ENCODE results near the gene KCNT2.
"Not testable (repeated sequence)": the region's sequence is repeated elsewhere in the genome, so short reads cannot be mapped to it uniquely, and the experiment has no call there.

Gene KCNT2

DNA sequence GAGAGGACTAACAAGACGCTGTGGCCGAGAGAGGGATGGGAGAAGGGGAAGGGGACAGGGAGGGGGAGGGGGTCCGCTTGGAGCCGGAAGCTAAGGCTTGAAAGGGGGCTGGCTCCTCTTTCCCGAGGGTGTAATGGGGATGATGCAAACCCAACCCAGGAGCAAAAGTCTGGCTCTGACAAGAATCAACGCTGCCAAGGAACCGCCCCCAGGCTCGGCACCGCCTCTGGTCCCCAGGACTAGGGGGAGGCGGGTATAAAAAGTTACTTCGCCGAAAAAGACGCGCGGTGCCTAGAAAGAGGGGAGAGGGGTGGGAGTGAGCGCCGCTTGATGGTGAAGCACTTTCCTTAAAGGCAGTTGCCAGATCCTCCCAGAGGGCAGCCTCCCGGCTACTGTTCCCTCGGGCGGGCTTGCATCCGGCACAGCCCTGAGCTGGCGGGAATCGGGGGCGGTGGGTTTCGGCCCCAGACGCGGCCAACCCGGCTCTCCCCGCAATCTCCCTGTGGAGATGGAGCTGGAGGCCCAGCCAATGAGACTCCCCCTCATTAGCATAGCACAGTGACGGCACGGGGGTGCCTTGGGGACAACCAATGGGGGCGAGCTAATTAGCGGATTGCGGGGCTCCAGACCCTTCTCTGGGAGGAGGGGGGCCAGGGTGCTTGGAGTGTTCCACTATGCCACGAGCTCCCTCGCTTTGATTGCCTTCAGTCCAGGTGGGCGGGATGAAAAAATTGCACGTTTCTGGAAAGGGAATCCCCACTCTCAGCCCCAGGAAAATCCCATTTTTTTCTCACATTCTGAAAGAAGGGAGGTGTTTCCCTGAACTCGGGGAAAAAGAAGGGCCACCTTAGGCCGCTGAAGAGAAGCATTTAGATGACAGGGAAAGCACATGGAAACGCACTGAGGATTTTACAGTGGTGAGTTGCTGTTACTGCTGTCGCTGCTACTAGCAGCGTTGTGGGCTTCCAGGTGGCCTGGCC is at the start of gene KCNT2:
TSS of gene KCNT2 (minus strand) at position 51 of the 980 bp plus-strand sequence. CDS start 131 bp downstream, outside the sequence.
- no peak for DNase-seq (ENCODE audit: low read depth)

DNA sequence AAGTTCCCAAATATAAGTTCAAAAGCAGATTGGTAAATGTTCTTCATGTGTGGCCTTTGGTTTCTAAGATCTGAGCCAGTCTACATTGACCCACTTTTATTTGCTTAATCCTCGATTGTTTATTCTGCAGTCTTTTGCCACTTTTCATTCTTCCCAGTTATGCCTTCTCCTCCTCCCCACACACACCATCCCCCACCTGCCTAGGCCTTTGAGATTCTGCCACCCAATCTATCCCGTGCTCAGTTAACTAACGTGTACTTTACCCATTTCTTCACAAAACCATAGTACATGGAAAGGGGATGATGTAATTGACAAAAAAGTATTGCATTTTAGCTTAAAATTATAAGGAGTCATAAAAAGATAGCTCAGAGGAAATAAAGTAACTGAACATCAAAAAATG is 47.3 kb upstream of the KCNT2 start:
- no peak for DNase-seq (ENCODE audit: low read depth)

DNA sequence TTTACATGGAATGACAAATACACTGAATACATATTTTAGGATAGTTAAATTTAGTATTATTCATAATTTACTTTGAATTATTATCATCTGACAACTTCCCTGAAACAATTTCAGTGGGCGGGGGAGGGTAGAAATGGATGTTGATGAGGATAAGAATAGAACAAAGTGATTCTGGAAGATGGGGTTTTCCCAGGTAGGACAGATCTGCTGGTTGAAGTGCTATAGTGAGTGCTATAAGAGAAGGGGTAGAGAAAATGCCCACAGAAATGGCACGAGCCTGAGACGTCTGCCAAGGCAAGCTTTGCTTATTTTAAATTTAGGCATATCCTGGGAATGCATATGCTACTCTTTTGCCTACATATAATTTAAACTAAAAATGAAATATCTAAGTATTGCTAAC is 46.8 kb upstream of the KCNT2 start:
- DNase-seq (ENCODE audit: low read depth): no peak

DNA sequence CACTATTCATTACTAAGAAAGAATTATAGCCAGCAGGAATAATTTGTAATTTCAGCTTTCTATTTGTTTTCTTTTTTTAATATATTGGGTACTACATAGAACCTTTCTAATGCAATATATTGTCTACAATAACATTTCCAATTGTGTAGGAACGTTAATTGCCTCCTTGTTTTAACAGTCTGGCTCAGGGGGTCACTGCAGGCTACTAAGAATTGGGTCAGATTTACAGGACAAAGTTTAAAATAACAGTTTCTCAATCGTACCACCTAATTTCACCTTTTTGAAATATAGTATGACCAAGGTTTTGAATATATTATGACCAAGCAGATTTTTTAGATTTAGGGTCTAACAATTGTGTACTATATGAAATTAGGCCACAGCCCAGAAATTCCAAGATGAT is 46.0 kb upstream of the KCNT2 start:
- DNase-seq (ENCODE audit: low read depth): no peak

DNA sequence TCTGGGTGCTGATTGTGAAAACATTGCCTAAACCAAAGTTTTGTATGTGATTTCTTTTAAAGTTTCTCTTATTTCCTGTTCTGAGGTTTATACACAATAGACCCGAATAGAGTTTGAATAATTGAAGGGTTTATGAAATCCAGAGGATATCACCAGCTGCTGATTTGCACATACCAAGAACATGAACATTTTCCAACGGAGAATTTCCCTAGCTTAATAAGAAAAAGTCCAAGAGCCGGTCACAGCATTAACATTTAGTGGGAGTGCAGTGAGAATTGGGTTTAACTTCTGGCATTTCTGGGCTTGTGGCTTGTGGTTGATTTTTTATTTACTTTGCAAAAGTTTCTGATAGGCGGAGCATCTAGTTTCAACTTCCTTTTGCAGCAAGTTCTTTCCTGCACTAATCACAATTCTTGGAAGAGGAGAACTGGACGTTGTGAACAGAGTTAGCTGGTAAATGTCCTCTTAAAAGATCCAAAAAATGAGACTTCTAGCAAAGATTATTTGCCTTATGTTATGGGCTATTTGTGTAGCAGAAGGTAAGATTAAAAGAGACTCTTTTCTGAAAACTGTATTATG is 43.5 kb upstream of the KCNT2 start, which contains the start of gene CFH:
TSS of gene CFH (plus strand) at position 407 of the 579 bp plus-strand sequence. CDS start at position 482, 75 bp downstream.
- peak; percentile 63 for DNase-seq (ENCODE audit: low read depth)

DNA sequence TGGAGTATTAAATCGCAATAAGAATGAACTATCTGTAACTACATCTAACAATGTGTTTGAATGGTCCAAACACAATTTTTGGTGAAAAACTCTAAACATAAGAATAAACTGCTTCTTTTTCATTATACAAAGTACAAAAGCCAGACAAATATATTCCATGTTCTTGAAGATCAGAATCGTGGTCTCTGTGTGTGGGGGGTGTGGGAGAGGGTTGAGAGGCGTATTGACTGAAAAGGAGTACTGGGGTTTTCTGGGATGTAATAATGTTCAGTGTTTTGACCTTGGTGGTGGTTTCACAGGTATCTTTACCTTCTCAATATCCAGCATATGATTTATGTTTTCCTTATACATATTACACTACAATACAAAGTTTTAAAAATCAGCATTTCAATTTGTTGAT is 42.8 kb upstream of the KCNT2 start:
- no peak for DNase-seq (ENCODE audit: low read depth)

DNA sequence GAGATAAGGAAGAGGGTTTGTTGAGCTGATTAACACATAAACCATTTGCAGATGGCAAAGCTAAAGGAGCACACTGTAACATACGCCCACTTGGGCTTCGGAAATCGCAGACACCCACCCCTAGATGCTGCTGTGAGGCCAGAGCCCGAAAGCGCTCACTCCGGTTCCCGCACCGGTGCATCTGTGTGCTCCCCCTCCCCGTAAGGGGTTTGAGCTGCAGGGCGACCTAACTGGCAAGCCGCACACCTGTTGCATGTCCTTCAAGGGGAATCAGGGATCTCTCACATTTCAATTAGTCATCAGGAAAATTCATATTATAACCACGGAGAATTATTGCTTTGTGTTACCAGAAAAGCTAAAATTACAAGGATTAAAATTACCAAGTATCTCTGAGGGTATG is 42.2 kb upstream of the KCNT2 start:
- DNase-seq (ENCODE audit: low read depth): no peak

DNA sequence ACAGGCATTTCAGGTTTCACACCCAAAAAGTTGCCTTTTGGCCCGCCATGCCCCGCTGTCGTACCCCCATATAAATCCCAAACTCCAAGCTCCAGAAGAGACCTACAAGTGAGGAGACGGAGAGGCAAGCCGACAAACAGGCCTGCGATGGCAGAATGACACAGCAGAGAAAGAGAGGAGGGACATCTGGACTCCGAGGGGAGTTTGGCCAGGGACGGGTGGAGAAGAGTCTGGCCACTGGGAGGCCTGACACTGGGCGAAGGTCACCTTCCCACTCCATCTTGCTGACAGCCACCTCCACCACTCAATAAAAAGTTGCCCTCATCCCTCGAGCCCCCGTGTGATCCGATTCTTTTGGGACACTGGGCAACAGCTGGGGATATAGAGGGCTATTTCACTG is 41.8 kb upstream of the KCNT2 start:
- no peak for DNase-seq (ENCODE audit: low read depth)

DNA sequence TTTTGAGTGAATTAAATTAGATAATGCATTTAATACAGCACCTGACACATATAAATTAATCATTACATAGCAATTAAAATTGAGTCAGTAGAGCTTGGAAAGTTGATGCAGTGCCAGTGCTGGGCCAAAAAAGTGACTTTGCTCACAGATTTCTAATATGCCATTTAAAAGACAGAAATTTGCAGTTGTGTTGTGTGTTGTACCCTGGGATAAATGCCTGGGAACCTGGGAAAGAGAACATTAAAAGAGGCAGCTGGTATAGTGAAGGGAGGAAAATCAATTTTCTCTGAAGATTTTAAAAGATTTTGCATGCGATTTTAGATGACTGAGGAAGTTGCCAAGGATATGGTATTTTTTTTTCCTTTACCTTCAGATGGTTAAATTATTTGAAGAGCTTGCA is 32.7 kb upstream of the KCNT2 start:
- DNase-seq (ENCODE audit: low read depth): no peak

DNA sequence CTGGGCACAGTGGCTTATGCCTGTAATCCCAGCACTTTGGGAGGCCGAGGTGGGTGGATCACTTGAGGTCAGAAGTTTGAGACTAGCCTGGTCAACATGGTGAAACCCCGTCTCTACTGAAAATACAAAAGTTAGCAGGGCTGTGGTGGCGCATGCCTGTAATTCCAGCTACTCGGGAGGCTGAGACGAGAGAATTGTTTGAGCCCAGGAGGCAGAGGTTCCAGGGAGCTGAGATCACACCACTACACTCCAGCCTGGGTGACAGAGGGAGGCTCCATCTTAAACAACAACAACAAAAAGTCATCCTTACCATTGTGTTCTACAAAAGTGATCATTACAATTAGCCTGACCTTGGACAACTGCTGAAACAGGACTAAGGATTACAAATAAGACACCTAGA is 31.1 kb upstream of the KCNT2 start:
- DNase-seq (ENCODE audit: low read depth): not testable (repeated sequence)

DNA sequence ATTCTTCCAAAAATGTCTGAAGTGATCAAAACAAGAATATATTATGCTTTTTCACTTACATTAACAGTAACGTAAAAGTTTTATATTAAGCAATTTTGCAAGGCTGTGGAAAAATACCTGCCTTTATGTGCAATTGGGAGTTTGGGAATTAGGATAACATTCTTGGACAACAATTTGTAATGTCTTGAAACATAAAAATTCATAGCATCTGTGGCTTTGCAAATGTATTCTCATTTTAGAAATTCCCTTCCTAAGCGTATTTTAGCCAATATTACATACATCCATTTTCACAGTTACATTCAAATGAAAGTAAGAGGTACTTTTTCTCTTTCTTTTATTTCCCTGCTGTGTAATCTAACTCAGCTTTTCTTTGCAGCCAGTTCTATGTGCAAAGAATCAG is 30.2 kb upstream of the KCNT2 start:
- no peak for DNase-seq (ENCODE audit: low read depth)

DNA sequence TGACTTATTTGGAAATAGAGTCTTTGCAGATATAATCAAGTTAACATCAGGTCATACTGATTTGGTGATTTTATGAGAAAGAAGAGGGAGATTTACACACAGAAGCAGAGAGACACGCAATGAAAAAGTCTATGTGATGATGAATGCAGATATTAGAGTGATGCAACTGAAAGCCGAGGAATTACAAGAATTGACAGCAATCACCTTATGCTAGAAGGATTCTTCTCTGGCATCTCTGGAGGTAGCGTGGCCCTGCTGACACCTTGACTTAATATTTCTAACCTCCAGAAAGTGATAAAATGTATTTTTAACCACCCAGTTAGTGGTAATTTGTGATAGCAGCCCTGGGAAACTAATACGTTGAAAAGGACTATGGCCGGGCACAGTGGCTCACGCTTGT is 29.4 kb upstream of the KCNT2 start:
- no peak for DNase-seq (ENCODE audit: low read depth)

DNA sequence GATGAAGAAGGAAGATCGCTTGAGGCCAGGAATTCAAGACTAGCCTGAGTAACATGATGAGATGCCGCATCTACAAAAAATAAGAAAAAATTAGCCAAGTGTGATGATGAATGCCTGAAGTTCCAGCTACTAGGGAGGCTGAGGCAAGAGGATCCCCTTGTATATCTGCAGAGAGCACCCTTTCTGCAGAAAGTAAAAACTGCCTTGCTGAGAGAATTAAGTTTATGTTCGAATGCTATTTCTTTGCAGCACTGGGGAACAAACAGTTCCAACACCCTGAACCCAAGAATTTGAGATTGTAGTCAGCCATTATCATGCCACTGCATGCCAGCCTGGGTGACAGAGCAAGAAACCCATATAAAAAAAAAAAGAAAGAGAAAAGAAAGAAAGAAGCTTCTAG is 20.6 kb upstream of the KCNT2 start:
- DNase-seq (ENCODE audit: low read depth): no peak

DNA sequence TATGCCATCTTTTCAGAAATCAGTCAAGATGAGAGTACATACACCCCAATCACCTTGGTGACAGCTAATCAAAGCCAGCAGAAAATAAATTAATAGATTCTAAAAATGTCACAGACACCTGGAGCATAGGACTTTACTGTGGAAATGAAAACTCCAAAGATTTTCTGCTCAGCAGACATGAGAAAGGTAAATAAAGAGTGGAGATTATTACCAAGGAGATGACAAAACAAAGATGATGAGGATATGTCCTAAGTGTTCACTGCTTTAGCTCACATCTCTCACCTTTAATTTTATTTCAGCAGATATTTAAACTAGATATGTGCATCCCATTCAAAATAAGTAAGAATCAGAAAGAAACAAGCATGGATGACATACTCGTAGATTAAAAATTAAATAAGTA is 14.8 kb upstream of the KCNT2 start:
- DNase-seq (ENCODE audit: low read depth): no peak

DNA sequence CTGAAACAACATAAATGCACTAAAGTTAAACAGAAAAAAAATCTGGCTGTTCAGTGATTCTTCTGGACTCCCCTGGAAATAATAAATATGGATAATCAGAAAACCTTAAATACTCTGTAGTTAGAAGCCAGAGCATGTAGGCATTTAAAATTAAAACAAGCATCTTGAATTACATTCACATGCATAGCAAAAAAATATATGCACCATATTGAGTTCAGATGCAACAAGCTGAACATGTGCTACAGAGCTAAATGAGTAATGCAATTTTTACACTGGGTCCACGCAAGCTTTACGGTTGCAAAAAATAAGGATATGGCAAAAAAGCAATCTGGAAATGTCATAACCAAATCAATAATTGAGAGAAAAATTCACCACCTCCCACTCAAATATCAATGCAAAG is 11.5 kb upstream of the KCNT2 start:
- DNase-seq (ENCODE audit: low read depth): no peak

DNA sequence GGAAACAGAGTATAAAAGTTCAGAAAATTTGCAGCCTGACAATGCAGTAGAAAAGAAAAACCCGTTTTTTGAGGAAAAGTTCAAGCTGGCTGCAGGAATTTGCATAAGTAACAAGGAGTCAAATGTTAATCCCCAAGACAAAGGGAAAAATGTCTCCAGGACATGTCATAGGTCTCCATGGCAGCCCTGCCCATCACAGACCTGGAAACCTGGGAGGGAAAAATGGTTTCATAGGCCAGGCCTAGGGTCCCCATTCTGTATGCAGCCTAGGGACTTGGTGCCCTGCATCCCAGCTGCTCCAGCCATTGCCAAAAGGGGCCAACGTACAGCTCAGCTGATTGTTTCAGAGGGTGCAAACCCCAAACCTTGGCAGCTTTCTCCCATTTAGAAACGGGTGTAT is 3.6 kb upstream of the KCNT2 start:
- no peak for DNase-seq (ENCODE audit: low read depth)

DNA sequence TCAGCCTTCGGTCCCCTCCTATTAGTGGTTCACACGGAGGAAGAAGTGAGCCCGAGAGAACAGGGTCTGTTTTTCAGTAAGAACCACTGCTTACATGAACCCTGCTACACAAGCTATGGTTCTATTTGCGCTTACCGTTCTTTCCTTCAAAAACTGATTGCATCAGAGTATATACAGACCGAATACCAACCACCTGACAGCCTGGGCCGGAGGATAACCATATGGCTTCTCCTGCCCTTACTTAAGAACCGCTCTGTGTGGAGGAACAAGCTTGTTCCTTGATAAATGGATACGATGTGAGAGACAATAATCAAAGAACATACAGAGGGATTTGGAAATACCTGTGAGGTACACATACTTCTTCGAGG is 1.1 kb upstream of the KCNT2 start:
- DNase-seq (ENCODE audit: low read depth): no peak

DNA sequence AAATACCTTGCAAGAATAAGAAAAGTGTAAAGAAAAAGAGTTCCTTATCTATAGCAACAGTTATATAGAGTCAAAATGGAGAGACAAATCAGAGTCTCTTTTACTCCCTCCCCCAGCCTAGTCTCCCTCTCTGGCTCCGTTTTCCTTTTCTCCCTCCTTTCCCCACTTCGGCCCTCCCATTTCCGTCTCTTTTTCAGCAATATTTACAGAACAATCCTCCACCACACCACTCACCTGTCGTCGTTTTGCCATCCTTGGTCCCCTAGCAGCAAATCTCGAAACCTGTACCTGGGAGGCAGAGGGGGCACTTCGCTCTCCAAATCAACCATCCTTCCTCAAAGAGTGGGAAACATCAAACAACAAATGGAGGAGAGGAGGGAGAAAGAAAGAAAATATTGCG is 259 bp downstream of the KCNT2 start:
- DNase-seq (ENCODE audit: low read depth): no peak

DNA sequence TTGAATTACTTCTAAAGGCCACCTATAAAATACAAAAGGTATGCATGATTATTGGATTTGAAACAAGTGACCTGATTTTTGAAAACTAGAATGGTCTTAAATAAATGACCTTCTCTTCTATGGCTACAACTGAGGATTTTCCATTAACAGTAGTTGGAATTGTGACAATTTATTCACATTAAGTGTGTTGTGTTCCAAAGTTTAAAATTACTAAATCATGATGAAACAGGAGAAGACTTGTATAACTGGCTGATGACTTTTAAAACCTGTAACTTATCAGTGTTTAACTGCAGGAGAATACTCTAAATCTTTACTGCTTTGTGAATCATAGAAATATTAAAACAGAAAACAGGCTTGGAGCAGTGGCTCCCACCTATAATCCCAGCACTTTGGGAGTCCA is 4.6 kb downstream of the KCNT2 start:
- no peak for DNase-seq (ENCODE audit: low read depth)

DNA sequence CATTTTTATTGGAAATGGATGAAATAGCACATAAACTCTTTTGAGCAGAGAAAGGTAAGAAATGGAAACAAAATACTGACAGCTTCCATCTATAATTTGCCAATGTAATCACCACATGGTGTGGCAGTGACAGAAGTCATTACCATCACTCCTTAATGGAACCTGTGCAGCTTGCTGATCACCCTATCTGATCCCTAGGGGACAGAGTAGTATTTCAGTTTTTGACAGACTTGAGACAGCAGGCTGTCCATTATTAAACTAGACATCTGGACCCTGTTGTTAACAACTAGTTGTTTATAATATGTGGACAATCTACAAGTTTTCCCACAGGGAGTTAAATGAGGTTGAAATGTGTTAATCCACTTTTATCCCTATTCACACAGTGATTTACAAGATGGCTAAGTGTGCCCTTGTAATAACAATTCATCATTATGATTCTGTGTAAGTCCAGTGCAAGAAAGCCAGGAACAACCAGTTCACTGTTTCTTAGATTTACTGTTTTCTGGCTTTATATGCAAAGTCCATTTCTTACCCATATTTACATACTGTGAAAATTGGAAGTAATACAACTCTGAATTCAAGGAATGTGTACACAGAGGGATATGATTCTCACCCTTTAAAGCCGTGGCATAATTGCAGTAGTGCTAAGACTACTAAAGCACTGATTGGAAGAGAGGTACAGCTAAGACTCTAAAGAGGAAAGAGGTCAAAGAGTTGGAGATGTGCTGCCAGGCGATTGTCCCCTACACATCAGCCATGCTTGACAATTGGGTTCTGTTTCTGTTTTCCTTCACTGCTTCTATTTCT is 9.1 kb downstream of the KCNT2 start:
- DNase-seq (ENCODE audit: low read depth): no peak

DNA sequence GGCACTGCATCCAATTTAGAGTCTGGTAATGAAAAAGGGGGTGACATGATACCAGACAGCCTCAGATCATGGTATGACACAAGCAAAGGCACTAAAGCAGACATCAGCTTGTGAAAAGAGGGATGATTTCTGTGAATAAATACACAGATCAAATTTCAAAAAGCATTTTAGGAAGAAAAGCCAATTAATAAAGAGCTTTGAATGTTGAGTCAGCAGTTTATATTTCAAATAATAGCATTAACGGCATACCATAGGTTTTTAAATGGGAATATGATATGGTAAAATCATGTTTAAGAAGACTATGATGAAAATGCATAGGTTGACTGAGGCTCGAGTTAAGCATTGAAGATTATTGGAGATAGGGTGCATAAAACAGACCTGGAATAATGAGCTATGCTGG is 13.5 kb downstream of the KCNT2 start:
- no peak for DNase-seq (ENCODE audit: low read depth)

DNA sequence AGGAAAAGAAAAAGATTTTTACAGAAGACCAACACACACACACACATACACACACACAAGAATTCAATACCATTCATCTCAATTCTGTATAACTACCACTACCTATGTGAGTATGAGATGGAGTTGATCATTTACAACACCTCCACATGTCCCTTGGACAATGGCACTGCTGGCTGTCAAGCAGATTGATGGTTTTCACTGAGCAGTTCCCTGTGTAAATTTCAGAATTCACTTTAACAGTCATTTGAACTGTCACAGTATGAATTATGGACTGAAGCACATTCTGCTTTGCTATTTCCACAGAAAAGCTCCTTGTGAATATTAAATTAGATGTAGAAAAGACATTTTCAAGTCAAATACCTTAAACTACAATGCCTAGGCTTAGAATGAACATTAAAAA is 14.3 kb downstream of the KCNT2 start:
- no peak for DNase-seq (ENCODE audit: low read depth)

DNA sequence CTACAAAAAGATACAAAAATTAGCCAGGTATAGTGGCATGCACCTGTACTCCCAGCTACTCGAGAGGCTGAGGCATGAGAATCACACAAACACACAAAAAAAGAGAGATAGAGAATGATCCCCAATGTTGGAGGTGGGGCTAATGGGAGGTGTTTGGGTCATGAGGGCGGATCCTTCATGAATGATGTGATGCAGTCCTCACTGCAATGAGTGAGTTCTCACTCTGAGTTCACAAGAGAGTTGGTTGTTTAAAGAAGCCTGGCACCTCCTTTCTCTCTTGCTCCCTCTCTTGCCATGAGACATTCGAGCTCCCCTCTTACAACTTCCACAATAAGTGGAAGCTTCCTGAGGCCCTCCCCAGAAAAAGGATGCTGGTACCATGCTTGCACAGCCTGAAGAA is 17.3 kb downstream of the KCNT2 start:
- no peak for DNase-seq (ENCODE audit: low read depth)

Data from HS-27A (cell line).